DMS 273 (cell line): Measurements from ENCODE around the gene PFKP.
"Not testable (repeated sequence)": the region's sequence is repeated elsewhere in the genome, so short reads cannot be mapped to it uniquely, and the experiment has no call there.

ENCODE experiments used
- DNase-seq: peaks from one replicate; lab custom pipeline; 2025; ENCODE audit not compliant: unreplicated experiment; lab: John Stamatoyannopoulos, UW

Gene PFKP

GRCh38 chr10:3150366-3150765 lies 83.0 kb downstream of the PFKP start:
- DNase-seq: no peak

GRCh38 chr10:3150961-3151360 lies 83.6 kb downstream of the PFKP start:
- DNase-seq: no peak

- DNase-seq: no peak
These were observed 84.7 kb downstream of the PFKP start for GRCh38 chr10:3151889-3152565.

GRCh38 chr10:3152566-3152935 lies 85.2 kb downstream of the PFKP start:
- DNase-seq: no peak

GRCh38 chr10:3154666-3155065 lies 87.3 kb downstream of the PFKP start:
- no peak for DNase-seq

GRCh38 chr10:3159152-3159551 lies 91.8 kb downstream of the PFKP start:
- no peak for DNase-seq

- DNase-seq: no peak
These were observed 95.2 kb downstream of the PFKP start for GRCh38 chr10:3162533-3162932.

- DNase-seq: no peak
These were observed 96.5 kb downstream of the PFKP start for GRCh38 chr10:3163879-3164278.

GRCh38 chr10:3165196-3165595 lies 97.8 kb downstream of the PFKP start:
- DNase-seq: no peak

GRCh38 chr10:3166496-3167290 lies 99.3 kb downstream of the PFKP start:
- no peak for DNase-seq

- DNase-seq: no peak
These were observed 100.4 kb downstream of the PFKP start for GRCh38 chr10:3167611-3168330.

- no peak for DNase-seq
These were observed 101.9 kb downstream of the PFKP start for GRCh38 chr10:3169271-3169670.

GRCh38 chr10:3169673-3170072 lies 102.3 kb downstream of the PFKP start:
- no peak for DNase-seq

- DNase-seq: not testable (repeated sequence)
These were observed 104.1 kb downstream of the PFKP start for GRCh38 chr10:3171488-3171887.

- DNase-seq: no peak
These were observed 104.7 kb downstream of the PFKP start for GRCh38 chr10:3172081-3172445.

GRCh38 chr10:3172446-3173170 lies 105.3 kb downstream of the PFKP start, which contains the start of gene PITRM1:
Gene PITRM1 (minus strand): TSS chr10:3172782. CDS start chr10:3172772, 10 bp downstream.
- DNase-seq: peak; percentile 97

GRCh38 chr10:3173171-3173878 lies 106.0 kb downstream of the PFKP start:
- no peak for DNase-seq

- no peak for DNase-seq
These were observed 110.7 kb downstream of the PFKP start for GRCh38 chr10:3178042-3178441.

GRCh38 chr10:3179174-3179573 lies 111.8 kb downstream of the PFKP start:
- DNase-seq: no peak

- no peak for DNase-seq
These were observed 113.1 kb downstream of the PFKP start for GRCh38 chr10:3180355-3181025.
